A549 treated with AZD9567 at 1 μM for 4 hours (cell line): ENCODE measurements around the gene WDR17. TPM values are rescaled to one million over a fixed set of nuclear protein-coding genes. Genes with fewer than 3 reads are reported as not detected.

ENCODE experiments used
- total RNA-seq: library from RNA; stranded (reverse); fragments of 200-300 nt; extraction: Qiagen RNA extraction; gene quantifications from 5 replicates; pipeline ENCODE4 v1.2.3, GENCODE V29; 2022; ENCODE audit not compliant: insufficient read depth

Gene WDR17
- total RNA-seq = 1.3 to 4.1 TPM (median 2.1 TPM) in 5 replicates

DNA sequence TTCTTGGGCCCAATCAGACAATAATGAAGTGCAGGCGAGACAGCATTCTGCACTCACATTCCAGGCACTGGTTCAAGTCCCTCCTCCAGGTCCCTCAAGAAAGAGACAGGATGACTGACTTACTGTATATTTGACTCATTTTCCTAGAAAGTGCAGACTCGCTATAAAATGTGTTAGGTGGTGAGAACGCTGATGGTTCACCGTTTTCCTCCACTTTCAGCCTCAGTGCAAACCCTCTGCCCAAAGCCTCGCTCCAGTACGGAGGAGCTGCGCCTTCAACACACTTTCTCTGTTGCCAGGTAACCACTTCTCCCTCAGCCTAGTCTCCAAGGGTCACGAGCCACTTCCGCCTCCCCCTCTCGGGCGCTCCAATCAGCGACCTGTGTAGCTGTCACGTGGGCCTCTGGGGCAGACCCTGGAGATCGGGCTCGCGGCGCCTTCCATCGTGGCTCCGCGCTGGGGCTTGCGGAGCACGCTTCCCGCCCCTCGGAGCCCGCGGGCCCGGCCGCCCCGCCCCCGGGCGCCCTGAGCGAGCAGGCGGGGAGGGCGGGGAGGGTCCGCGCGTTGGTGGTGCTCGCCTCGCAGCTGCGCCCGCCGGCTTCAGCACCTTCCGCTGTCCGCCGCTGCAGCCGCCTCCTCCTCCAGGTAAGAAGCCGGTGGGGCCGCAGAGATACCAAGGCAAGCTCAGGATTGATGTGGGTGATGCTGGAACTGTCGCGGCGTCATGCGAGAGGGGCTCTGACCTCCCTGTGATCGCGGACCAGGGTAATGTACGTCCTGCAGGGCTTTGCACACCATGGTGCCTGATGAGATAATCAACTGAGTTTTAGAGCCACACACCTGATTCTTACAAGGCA lies at the start of gene WDR17:
TSS of gene WDR17 (plus strand) at position 407 of the 857 bp plus-strand sequence. CDS start 45,740 bp downstream, outside the sequence.

GRCh38 chr4:176195184-176195978 lies 129.7 kb downstream of the WDR17 start, which contains the start of gene SPATA4:
TSS of gene SPATA4 (minus strand) at chr4:176195585. CDS start at chr4:176195562, 23 bp downstream.

Other genes with a start within 250 kb of the WDR17 start
- 0.15 to 0.30 TPM (median 0.18 TPM) in 4 of 5 replicates, not detected in the other for gene SPATA4, start 129.7 kb downstream of the WDR17 start, total RNA-seq
- 0.11 TPM in 1 of 5 replicates, not detected in the others for gene ASB5, start 203.4 kb downstream of the WDR17 start, total RNA-seq